A549 (cell line): ENCODE measurements around the gene TATDN3. TPM values are rescaled to one million over a fixed set of nuclear protein-coding genes. Genes with fewer than 3 reads are reported as not detected.

Experiments
- ATAC-seq, 2 experiments: fragments of 200-7000 bp in 1 of 2; fragments of >200 bp in 1 of 2; cut with Nextera tagmentation in 1 of 2; cut with Tn5 transposase in 1 of 2; 3 replicates each; pipeline versions ENCODE4 v1.8.0 to v1.9.1; 2018 to 2020; ENCODE audit warnings: mild to moderate bottlenecking in 1 of 2, moderate library complexity in 1 of 2
- CTCF ChIA-PET: fragments of 300-600 bp; sonication (Branson Sonifier 250); formaldehyde crosslinking; extraction: SDS; loops from one replicate; lab custom pipeline; 2021; ENCODE audit warnings: antibody characterized with exemption, inconsistent platforms; lab: Yijun Ruan, JAX
- POLR2A ChIA-PET: fragments of 350-600 bp; formaldehyde crosslinking; extraction: SDS; loops from one replicate; lab custom pipeline; 2021; ENCODE audit warnings: antibody characterized with exemption, inconsistent platforms; lab: Yijun Ruan, JAX
- DNase-seq, 2 experiments: peaks; one replicate each; pipeline versions ENCODE4 v3.0.0 to v3.0.0-alpha.2; 2011 to 2016; ENCODE audit warnings: low read depth in 1 of 2, low spot score in 1 of 2
- FAIRE-seq: peaks from 2 replicates; lab custom pipeline; 2011; peaks lifted over from hg19 to GRCh38; lab: Jason Lieb, UNC
- H3K27ac ChIP-seq, 2 experiments: fragments of >200 bp; sonication (Bioruptor Twin); formaldehyde crosslinking; 3 replicates each; pipeline ENCODE4 v1.5.1; 2016 to 2017
- H3K4me1 ChIP-seq: fragments of >200 bp; sonication (Bioruptor Twin); formaldehyde crosslinking; 3 replicates; pipeline ENCODE4 v1.6.1; 2016
- H3K4me2 ChIP-seq: fragments of >200 bp; sonication (Bioruptor Twin); formaldehyde crosslinking; 3 replicates; pipeline ENCODE4 v1.6.1; 2016
- H3K4me3 ChIP-seq: fragments of >200 bp; sonication (Bioruptor Twin); formaldehyde crosslinking; 3 replicates; pipeline ENCODE4 v1.5.1; 2016
- H3K9me3 ChIP-seq: fragments of >200 bp; sonication (Bioruptor Twin); formaldehyde crosslinking; 3 replicates; pipeline ENCODE4 v1.6.1; 2016
- ATOH8 ChIP-seq: fragments of 250-450 bp; sonication (Bioruptor Pico); IDR thresholded peaks from 2 replicates; pipeline ENCODE4 v1.5.0; 2020; ENCODE audit warnings: low read depth, mild to moderate bottlenecking, moderate library complexity
- BHLHE40 ChIP-seq: IDR thresholded peaks from 2 replicates; pipeline ENCODE4 v1.6.1; 2012; ENCODE audit warnings: low read depth, low read length, inconsistent platforms
- E2F6 ChIP-seq: IDR thresholded peaks from 2 replicates; pipeline ENCODE4 v1.6.1; 2012; ENCODE audit warnings: low read depth, borderline replicate concordance
- ELK1 ChIP-seq: fragments of 150-350 bp; IDR thresholded peaks from 2 replicates; pipeline ENCODE4 v1.6.1; 2014; ENCODE audit warnings: low read depth, mild to moderate bottlenecking, low read length
- EP300 ChIP-seq, 2 experiments: fragments of >200 bp; sonication (Bioruptor Twin); formaldehyde crosslinking; IDR thresholded peaks; 2 replicates in 1 of 2; 3 replicates in 1 of 2; pipeline ENCODE4 v1.6.1; 2016 to 2017
- ESRRA ChIP-seq: fragments of 150-350 bp; IDR thresholded peaks from 2 replicates; pipeline ENCODE4 v1.6.1; 2014; ENCODE audit warnings: mild to moderate bottlenecking, low read length, borderline replicate concordance
- FOSB ChIP-seq: fragments of 250-450 bp; sonication (Bioruptor Pico); IDR thresholded peaks from 2 replicates; pipeline ENCODE4 v1.5.0; 2020; ENCODE audit warnings: mild to moderate bottlenecking, moderate library complexity
- HDAC2 ChIP-seq: fragments of 200-600 bp; sonication (generic); IDR thresholded peaks from 2 replicates; pipeline ENCODE4 v1.6.1; 2016
- HEYL ChIP-seq: fragments of 250-450 bp; sonication (Bioruptor Pico); IDR thresholded peaks from 2 replicates; pipeline ENCODE4 v1.8.0; 2021; ENCODE audit warnings: mild to moderate bottlenecking, moderate library complexity
- HOXA7 ChIP-seq: fragments of 250-450 bp; sonication (Bioruptor Pico); IDR thresholded peaks from 2 replicates; pipeline ENCODE4 v1.5.0; 2020; ENCODE audit warnings: mild to moderate bottlenecking, moderate library complexity
- HOXB13 ChIP-seq: fragments of 250-450 bp; sonication (Bioruptor Pico); IDR thresholded peaks from 2 replicates; pipeline ENCODE4 v1.5.0; 2020; ENCODE audit warnings: low read depth, mild to moderate bottlenecking, moderate library complexity
- HOXB5 ChIP-seq: fragments of 250-450 bp; sonication (Bioruptor Pico); IDR thresholded peaks from 2 replicates; pipeline ENCODE4 v1.5.0; 2020; ENCODE audit warnings: mild to moderate bottlenecking, moderate library complexity
- KDM1A ChIP-seq: fragments of 200-600 bp; sonication (generic); IDR thresholded peaks from 2 replicates; pipeline ENCODE4 v1.6.1; 2016; ENCODE audit warnings: low read depth, mild to moderate bottlenecking
- KDM5A ChIP-seq: fragments of 200-600 bp; sonication (generic); IDR thresholded peaks from 2 replicates; pipeline ENCODE4 v1.6.1; 2016; ENCODE audit warnings: antibody characterized with exemption, mild to moderate bottlenecking
- MAZ ChIP-seq: fragments of 150-350 bp; IDR thresholded peaks from 2 replicates; pipeline ENCODE4 v1.6.1; 2014; ENCODE audit warnings: antibody characterized with exemption, low read depth, low read length, borderline replicate concordance
- NFE2L2 ChIP-seq: fragments of 150-350 bp; conservative IDR thresholded peaks from 2 replicates; pipeline ENCODE4 v1.6.1; 2014; ENCODE audit warnings: low read length
- PBX3 ChIP-seq: IDR thresholded peaks from 2 replicates; pipeline ENCODE4 v1.6.1; 2012
- POLR2AphosphoS2 ChIP-seq: conservative IDR thresholded peaks from 2 replicates; pipeline ENCODE4 v1.6.1; 2012; ENCODE audit warnings: low read length, improper control_type of control experiment, inconsistent platforms
- RAD21 ChIP-seq, 2 experiments: fragments of >200 bp in 1 of 2; sonication (Bioruptor Twin) in 1 of 2; formaldehyde crosslinking in 1 of 2; IDR thresholded peaks in 1 of 2; conservative IDR thresholded peaks in 1 of 2; 2 replicates in 1 of 2; 3 replicates in 1 of 2; pipeline ENCODE4 v1.6.1; 2012 to 2018; ENCODE audit warnings: inconsistent platforms in 1 of 2
- RCOR1 ChIP-seq: fragments of 150-350 bp; IDR thresholded peaks from 2 replicates; pipeline ENCODE4 v1.6.1; 2014; ENCODE audit warnings: antibody characterized with exemption, low read length, low read depth
- RFX5 ChIP-seq: fragments of 450-650 bp; IDR thresholded peaks from 2 replicates; pipeline ENCODE4 v1.7.1; 2014; ENCODE audit warnings: antibody characterized with exemption, mild to moderate bottlenecking, moderate library complexity
- RNF2 ChIP-seq: fragments of 200-600 bp; sonication (generic); IDR thresholded peaks from 2 replicates; pipeline ENCODE4 v1.6.1; 2016; ENCODE audit warnings: low read depth, mild to moderate bottlenecking, antibody characterized with exemption, moderate library complexity, borderline replicate concordance
- SMC3 ChIP-seq: fragments of >200 bp; sonication (Bioruptor Twin); formaldehyde crosslinking; IDR thresholded peaks from 3 replicates; pipeline ENCODE4 v1.6.1; 2018; ENCODE audit warnings: inconsistent platforms
- SREBF2 ChIP-seq: fragments of 450-650 bp; IDR thresholded peaks from 2 replicates; pipeline ENCODE4 v1.6.1; 2014; ENCODE audit warnings: mild to moderate bottlenecking, moderate library complexity
- TFCP2L1 ChIP-seq: fragments of 250-450 bp; sonication (Bioruptor Pico); IDR thresholded peaks from 2 replicates; pipeline ENCODE4 v1.5.0; 2021; ENCODE audit warnings: mild to moderate bottlenecking
- TP53 ChIP-seq: fragments of 250-450 bp; sonication (Bioruptor Pico); IDR thresholded peaks from 2 replicates; pipeline ENCODE4 v1.5.0; 2021; ENCODE audit warnings: mild to moderate bottlenecking, moderate library complexity
- ZNF302 ChIP-seq: fragments of 250-450 bp; sonication (Bioruptor Pico); IDR thresholded peaks from 2 replicates; pipeline ENCODE4 v1.9.0; 2021; ENCODE audit warnings: inconsistent platforms, mild to moderate bottlenecking, moderate library complexity
- WGBS: methylation state at CpG from one replicate; pipeline ENCODE4 v1.1.6; 2017; ENCODE audit errors: missing lambda C conversion rate; 5-methylcytosine and 5-hydroxymethylcytosine counted together
- polyA plus RNA-seq, 4 experiments: library from polyadenylated mRNA; depleted of rRNA in 3 of 4; stranded (reverse); fragments of >200 nt; fragmentation: RNase III in 1 of 4; extraction: RNeasy Plus Mini Kit Qiagen cat#74134 plus additional on column Dnase treatment in 1 of 4; gene quantifications; 2 replicates in 3 of 4; 3 replicates in 1 of 4; pipeline ENCODE4 v1.2.3, GENCODE V29; 2011 to 2017
- TF ChIP-seq, protein P1 (sequence below): fragments of >200 bp; sonication (Bioruptor Twin); formaldehyde crosslinking; IDR thresholded peaks from 3 replicates; pipeline ENCODE4 v1.6.1; 2016
- TF ChIP-seq, protein P2 (sequence below): IDR thresholded peaks from 2 replicates; pipeline ENCODE4 v1.6.1; 2012

TATDN3 gene
- polyA plus RNA-seq, 2 of the 4 experiments (the other 2 are of a cell fraction), result 11.1 to 22.6 TPM

- WGBS, result 84% methylated on average over 1 of the region's 1 CpG
- CTCF ChIA-PET, result interaction anchor here (0.7 to 7.7 kb wide), 7 partner anchors 9 to 330 kb away, joined by 3 to 115 read pairs (median 4); no protein-coding TSS in a partner anchor
- no peak for FAIRE-seq
- Histone ChIP-seq H3K4me2 (no peak overlapping the region), H3K27ac (no peak overlapping the region), H3K4me1 (peaks cover 11% of the 10 kb centered on the region), H3K9me3 (no peaks in the 10 kb centered on the region), H3K4me3 (no peak overlapping the region)
- POLR2A ChIA-PET, result no interaction called here
- no peak for ATAC-seq
- TF ChIP-seq ELK1 (no peak), SMC3 (no peak), HDAC2 (no peak), FOSB (CRISPR knock-in tag) (no peak), HOXB5 (CRISPR knock-in tag) (no peak), RFX5 (no peak), KDM5A (no peak), RAD21 (conservative IDR thresholded peaks at IDR 0.05 in 1 of 2, IDR thresholded peaks at IDR 0.05 in 1 of 2) (no peak), MAZ (no peak), HEYL (no peak), RNF2 (no peak), KDM1A (no peak)
- TF ChIP-seq, protein P1, sequence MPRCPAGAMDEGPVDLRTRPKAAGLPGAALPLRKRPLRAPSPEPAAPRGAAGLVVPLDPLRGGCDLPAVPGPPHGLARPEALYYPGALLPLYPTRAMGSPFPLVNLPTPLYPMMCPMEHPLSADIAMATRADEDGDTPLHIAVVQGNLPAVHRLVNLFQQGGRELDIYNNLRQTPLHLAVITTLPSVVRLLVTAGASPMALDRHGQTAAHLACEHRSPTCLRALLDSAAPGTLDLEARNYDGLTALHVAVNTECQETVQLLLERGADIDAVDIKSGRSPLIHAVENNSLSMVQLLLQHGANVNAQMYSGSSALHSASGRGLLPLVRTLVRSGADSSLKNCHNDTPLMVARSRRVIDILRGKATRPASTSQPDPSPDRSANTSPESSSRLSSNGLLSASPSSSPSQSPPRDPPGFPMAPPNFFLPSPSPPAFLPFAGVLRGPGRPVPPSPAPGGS, result no peak
- no peak for DNase-seq
Observed at GRCh38 chr1:212785871-212786270, 5.8 kb upstream of the TATDN3 start.

GRCh38 chr1:212791261-212791675, 426 bp upstream of the TATDN3 start:
- Histone ChIP-seq H3K4me2 (peak overlapping the region; percentile 82), H3K4me1 (peaks cover 23% of the 10 kb centered on the region), H3K4me3 (peak overlapping the region; percentile 70), H3K9me3 (no peaks in the 10 kb centered on the region), H3K27ac (peak overlapping the region; percentile 87 to 95)
- no peak for FAIRE-seq
- peak; percentile 79 to 81 for DNase-seq
- ChIA-PET CTCF (interaction anchor here (0.5 to 2.0 kb wide), 12 partner anchors 9 to 727 kb away, joined by 3 to 11 read pairs (median 4); no protein-coding TSS in a partner anchor), POLR2A (interaction anchor here (0.7 to 1.7 kb wide), 7 partner anchors 9 to 224 kb away, joined by 3 to 12 read pairs (median 4); partner anchors contain the start of genes ATF3, BATF3 and FLVCR1)
- TF ChIP-seq ZNF302 (CRISPR knock-in tag) (no peak), TFCP2L1 (CRISPR knock-in tag) (0 out of 2 replicates have a peak, but pooled peaks have one; percentile 52), RCOR1 (no peak), HDAC2 (0 out of 2 replicates have a peak, but pooled peaks have one; percentile 33), BHLHE40 (no peak), TP53 (CRISPR knock-in tag) (no peak), POLR2AphosphoS2 (no peak), HEYL (no peak), E2F6 (no peak), RFX5 (no peak)
- ATAC-seq, result peak; percentile 86 to 93
- 4% methylated on average over 22 of the region's 22 CpGs for WGBS

GRCh38 chr1:212792396-212792908, 758 bp downstream of the TATDN3 start:
- Histone ChIP-seq H3K27ac (peak overlapping the region; percentile 87 to 95), H3K4me3 (peak overlapping the region; percentile 70), H3K4me2 (peak overlapping the region; percentile 83), H3K9me3 (no peaks in the 10 kb centered on the region), H3K4me1 (peaks cover 23% of the 10 kb centered on the region)
- ChIA-PET POLR2A (interaction anchor here (1.5 kb wide), 1 partner anchor 66 kb away, joined by 12 read pairs; the partner anchor contains the start of gene FLVCR1), CTCF (interaction anchor here (0.6 to 1.9 kb wide), 5 partner anchors 11 to 204 kb away, joined by 3 to 6 read pairs (median 4); no protein-coding TSS in a partner anchor)
- WGBS, result 33% methylated on average over 12 of the region's 16 CpGs
- FAIRE-seq, result no peak
- no peak for ATAC-seq
- DNase-seq, result no peak
- TF ChIP-seq PBX3 (no peak), FOSB (CRISPR knock-in tag) (no peak), ZNF302 (CRISPR knock-in tag) (no peak), EP300 (IDR thresholded peaks at IDR 0.05) (no peak), SMC3 (no peak), NFE2L2 (no peak), ESRRA (no peak), HDAC2 (no peak), RAD21 (conservative IDR thresholded peaks at IDR 0.05 in 1 of 2, IDR thresholded peaks at IDR 0.05 in 1 of 2) (no peak), SREBF2 (no peak), HOXB13 (CRISPR knock-in tag) (no peak), HOXA7 (CRISPR knock-in tag) (no peak), ATOH8 (CRISPR knock-in tag) (no peak), HOXB5 (CRISPR knock-in tag) (no peak)
- TF ChIP-seq, protein P2, sequence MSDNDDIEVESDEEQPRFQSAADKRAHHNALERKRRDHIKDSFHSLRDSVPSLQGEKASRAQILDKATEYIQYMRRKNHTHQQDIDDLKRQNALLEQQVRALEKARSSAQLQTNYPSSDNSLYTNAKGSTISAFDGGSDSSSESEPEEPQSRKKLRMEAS, result no peak
